ENCODE results near the gene TYMP.

GRCh38 chr22:50530877-50531545, 1.2 kb upstream of the TYMP start:
- no peak for TF ChIP-seq OSR1 (CRISPR knock-in tag; IDR thresholded peaks at IDR 0.05)
- no peak for TF ChIP-seq CREB5 (CRISPR knock-in tag; IDR thresholded peaks at IDR 0.05; ENCODE audit: low read depth)
- no peak for TF ChIP-seq ZFP30 (CRISPR knock-in tag; IDR thresholded peaks at IDR 0.05)
- TF ChIP-seq ARNTL (CRISPR knock-in tag; IDR thresholded peaks at IDR 0.05; ENCODE audit: borderline replicate concordance, low read depth): no peak
- TF ChIP-seq ISL1 (CRISPR knock-in tag; IDR thresholded peaks at IDR 0.05): no peak
- TF ChIP-seq ESRRG (CRISPR knock-in tag; IDR thresholded peaks at IDR 0.05): no peak
- TF ChIP-seq RARB (CRISPR knock-in tag; IDR thresholded peaks at IDR 0.05): no peak
- no peak for TF ChIP-seq POU6F1 (CRISPR knock-in tag; IDR thresholded peaks at IDR 0.05; ENCODE audit: borderline replicate concordance, low read depth)
- TF ChIP-seq BACH2 (CRISPR knock-in tag; IDR thresholded peaks at IDR 0.05; ENCODE audit: borderline replicate concordance): no peak
- TF ChIP-seq ZNF70 (CRISPR knock-in tag; IDR thresholded peaks at IDR 0.05): no peak
- TF ChIP-seq ZC3H10 (CRISPR knock-in tag; IDR thresholded peaks at IDR 0.05): no peak
- TF ChIP-seq CSDC2 (CRISPR knock-in tag; IDR thresholded peaks at IDR 0.05): no peak
- no peak for TF ChIP-seq TCF4 (CRISPR knock-in tag; IDR thresholded peaks at IDR 0.05; ENCODE audit: borderline replicate concordance)
- no peak for TF ChIP-seq SNAI2 (CRISPR knock-in tag; IDR thresholded peaks at IDR 0.05)
